A204.1 (cell line): Measurements from ENCODE around the gene ITIH4.

Experiments used
- FAIRE-seq: peaks from 2 replicates; lab custom pipeline; 2012; peaks lifted over from hg19 to GRCh38; lab: Jason Lieb, UNC

The ITIH4 gene

DNA sequence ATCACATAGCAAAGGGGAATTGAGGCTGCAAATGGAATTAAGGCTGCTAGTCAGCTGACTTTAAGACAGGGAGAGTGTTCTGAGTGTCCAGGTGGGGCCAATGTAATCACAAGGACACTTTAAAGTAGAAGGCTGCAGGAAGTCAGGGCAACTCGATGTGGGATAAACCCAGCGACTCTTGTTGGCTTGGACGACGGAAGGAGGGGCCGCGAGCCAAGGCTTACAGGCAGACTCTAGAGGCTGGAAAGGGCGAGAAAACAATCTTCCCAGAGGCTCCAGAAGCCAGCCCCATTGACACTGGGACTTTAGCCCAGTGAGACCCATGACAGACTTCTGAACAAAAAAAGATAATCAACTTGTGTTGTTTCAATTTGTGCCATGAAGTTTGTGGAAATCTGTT, 17.3 kb upstream of the ITIH4 start:
- FAIRE-seq: no peak

DNA sequence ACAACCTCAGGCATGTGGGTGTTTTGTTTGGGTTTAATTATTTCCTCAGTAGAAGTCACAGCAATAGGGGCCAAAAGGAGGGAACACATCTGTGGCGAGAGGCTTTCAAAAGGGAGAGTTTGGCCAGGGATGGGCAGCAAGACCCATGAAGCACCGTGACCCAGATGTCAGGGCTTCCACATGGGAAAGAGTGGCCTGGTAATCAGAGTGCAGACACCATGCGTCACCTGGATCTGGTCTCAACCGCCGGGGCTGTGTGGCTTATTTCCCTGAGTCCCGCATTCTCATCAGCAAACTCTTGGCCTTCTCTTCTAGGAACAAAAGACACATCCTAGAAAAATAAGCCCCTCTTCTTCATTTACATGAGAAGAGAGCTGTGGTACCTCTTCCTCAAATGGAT, 16.8 kb upstream of the ITIH4 start:
- no peak for FAIRE-seq

DNA sequence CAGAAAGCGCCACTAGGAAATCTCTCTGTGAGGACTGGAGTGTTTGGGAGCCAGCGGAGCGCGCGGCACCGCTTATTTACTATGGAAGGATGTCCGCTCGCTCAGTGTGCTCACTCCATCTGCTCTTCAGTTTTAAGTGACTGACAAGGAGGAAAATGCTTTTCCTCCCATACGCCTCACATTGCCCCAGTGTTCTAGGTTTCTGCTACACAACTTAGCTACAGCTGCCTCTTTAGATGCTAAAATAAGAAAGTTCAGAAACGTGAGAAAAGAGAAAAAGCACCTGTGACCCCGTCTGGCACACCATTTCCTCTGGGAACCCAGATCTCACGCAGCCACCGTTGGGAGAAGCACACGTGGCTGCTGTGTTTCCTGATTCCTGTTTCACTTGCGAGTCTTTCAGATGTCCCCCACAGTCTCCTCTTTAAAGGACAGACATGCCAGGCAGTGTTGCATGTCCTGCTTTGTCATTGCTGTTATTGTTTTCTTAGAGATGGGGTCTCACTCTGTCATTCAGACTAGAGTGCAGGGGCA, 16.0 kb upstream of the ITIH4 start:
- no peak for FAIRE-seq

DNA sequence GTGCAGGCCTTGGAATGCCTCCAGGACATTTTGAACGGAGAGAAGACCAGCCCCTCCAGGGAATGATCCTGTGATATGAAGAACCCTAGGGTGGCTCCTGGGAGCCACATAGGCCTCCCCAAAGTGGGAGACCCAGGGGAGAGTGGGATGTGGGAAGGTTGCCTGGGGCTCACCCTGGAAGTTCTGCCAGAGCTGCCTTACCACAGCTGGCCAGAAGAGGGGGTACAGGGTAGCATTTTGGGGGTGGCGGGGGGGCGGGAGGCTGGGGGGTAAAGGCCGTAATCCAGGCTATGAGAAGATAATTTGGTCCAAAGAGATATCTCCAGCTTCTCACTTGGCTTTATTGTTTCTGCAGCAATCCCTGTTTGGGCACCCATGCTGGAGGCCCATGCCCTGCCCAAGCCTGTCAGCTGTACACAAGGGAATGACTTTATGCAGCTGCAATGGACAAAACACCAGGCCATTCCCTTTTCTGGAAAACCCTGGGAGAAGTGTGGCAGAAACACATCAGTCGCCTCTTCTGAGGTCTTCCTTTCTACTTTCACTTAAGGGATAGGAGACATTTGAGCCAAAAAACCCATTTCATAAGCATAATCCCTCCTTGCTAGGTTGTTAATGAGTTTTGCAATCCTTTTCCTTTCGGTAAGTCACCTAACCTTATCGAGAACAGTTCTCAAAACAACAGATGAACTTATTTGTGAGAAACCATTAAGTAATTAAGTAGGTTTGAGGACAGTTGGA, 15.4 kb upstream of the ITIH4 start:
- FAIRE-seq: no peak

DNA sequence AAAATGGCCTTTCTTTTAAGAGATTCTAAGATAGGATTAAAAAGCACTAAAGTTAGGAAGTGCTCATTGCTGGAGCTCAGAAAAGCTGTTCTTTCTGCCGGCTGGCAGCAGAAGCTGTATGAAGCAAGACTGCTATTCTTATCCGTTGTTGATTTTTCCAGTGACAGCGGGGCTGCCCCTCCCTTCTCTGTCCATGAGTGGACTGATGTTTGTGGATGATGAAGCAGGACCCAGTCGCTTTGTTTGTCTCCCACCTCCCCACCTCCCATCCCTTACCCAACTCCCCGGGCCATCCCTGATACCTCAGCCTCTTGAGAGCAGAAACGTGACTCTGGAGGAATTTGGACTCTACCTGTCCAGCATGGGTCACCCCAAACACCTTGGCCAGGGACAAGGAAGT, 14.7 kb upstream of the ITIH4 start:
- no peak for FAIRE-seq

DNA sequence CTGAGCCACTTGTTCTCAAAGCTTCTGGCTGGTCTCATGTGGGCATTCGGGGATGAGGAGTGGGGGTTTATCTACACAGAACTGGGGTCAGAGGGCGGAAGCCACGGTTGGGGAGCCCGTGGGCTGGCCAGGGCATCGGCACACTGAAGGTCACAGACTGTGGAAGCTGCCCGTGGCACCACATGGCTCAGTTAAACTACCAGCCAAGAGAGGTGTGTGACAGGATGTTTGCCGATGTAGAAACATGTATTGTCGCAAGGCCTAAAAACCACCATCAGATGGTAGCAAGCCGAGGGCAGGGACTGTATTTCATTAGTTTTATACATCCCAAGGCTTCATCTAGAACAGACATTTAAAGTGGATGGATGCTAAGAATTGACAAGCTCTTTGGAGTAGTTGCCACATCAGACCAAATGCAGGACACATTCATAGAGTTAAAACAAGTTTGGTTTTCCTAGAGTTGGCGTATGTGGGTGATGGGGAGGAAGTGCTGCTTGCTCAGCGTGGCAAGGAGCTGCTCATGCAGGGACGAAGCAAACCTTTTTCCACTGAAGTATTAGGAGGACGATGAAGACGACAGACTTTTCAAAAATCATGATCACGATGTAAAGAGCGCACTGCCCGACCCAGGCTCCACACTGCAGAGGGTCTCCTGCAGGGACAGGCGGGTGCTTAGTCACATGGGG, 14.0 kb upstream of the ITIH4 start:
- FAIRE-seq: no peak

DNA sequence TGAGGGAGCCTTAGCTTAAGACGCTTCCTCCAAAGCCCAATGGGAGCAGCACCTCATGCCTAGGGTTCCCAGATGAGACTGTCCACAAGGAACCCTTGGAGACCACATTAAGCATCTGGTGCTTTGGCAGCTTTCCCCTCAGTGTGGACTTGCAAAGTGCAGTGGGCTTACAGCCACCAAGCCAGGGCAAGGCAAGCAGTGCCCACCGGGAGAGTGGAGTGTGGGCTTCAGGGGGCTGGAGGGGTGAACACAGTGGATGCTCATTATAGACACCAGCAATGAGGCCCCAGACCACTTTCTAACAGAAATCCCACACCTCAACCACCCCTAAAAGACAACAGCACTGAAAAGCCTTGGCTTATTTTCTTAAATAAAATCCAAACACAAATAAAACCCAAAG, 13.4 kb upstream of the ITIH4 start:
- no peak for FAIRE-seq

DNA sequence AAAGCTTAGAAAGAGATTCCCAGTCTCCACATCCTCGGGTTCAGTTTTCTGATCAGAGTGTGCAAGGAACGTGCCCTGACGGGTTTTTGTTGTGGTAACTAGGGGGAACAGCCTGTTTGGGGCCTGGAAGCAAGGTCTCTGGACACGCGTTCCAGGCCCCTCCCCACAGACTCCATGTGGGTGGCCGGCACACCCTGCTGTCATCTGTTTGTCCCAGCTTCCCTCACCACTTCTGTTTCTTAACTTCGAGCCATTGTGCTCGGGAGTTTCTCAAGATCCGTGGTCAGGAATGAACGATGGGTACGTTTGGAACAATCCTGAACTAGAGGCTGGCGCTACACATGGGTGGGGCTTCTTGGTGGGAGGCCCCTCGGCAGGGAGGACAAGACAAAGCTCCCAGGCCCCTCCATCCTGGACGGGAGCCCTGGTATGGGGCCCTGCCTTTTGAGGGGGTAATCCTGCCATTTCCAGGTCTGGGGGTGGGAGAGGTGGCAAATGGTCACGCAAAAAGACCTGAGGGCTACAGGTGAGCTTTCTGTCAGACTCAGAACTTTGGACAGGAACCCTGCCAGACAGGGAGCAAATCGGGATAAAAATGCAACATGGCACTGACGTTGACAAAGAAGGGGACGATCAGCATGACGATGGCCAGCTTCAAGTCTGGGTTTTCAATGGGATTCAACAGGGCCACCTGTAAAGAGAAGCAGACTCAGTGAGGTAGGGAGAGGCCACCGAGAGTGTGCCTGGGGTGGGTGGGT, 12.8 kb upstream of the ITIH4 start:
- FAIRE-seq: no peak

DNA sequence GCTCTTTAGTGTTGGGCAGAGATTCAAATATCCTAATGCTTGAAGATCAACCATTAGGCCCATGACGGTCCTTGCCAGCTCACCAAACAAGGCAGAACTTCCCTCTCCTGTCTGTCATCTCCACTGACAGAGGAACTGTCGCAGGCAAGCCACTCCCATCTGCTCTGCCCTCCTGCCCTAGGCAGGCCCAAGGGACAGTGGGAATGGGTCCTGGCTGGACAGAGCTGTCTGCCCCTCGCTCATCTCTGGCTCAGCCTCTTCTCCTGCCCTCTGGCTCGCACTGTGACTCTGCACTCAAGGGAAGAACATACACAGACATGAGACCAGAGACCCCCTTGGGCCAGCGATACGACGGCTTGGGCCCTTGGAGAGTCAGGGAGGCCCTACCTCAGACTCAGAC, 12.0 kb upstream of the ITIH4 start:
- FAIRE-seq: no peak

DNA sequence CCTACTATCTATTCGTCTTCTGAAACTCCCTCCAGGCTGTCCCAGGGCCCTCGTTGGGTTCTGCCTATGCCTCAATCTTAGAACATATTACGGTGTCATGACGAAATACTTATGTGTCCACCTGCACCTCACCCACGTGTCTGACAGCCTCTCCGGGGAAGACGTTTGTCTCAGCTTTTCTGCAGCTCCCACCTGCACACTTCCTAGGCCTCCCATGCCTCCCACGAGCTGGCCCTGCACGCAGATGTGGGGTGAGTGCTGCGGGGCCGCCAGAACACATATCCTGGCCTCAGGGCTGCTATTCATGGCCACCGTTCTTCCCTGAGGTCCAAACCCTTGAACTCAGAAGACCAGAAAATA, 11.5 kb upstream of the ITIH4 start:
- FAIRE-seq: no peak

DNA sequence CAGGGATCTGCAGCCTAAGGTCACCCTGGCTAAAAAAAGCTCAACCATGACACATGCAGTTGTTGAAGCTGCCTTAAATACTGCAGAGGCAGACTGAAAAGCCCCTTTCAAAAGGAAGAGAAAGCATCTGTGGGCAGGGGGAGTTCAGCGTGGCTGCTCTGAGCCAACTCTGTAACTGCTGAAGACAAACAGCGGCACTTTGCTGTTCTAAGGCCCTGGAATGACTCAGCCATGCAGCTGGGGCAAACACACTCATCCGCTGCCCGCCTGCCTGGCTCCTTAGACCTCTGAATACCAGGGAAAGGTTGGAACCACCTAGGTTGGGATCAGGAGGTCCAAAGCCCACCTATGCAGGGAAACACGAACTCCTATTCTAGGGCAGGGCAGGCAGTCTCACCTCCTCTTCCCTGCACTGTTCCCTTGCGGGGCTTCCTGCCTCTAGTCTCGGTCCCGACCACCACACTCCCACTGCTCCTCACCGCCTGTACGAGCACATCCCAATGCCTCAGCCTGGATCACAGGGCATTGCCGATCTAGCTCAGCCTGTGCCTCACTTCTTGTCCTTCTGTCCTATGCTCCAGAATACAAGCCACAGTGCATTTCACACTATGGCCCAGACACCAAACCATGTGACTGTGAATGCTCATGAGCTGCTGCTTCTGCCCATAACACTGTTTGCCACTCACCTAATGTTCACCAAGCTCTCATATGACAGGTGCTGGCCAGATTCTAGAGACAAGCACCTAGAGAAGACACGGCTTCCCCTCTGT, 10.9 kb upstream of the ITIH4 start:
- FAIRE-seq: no peak

DNA sequence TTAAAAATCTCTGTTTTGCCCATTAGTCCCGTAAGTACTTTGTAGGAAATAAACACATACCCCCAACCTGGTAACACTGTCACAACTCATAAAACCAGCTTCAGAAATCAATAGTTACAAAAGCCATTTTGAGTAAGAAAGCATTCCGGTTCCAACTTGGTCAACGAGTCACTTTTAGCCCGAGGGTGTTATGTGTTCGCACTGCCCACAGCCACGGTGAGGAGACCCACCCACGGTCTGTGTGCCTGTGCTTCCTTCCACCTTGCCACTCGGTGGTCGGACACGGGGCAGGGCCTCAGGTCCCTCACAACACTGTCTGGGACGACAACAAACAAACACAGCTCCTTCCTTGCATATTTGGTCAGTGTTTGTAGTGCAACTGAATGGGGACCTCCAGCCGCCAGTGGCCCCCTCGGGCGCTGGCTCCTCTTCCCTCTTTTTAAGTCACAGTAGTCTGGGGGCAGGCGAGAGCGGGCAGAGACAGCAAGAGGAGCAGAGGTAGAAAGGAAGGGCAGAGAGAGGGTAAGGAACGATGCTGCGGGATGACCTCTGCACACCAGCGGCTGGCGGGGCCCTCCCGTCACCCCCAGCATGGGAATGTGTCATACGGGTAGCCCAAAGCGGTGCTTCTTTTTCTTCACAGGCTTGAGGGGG, 9.5 kb upstream of the ITIH4 start:
- no peak for FAIRE-seq

DNA sequence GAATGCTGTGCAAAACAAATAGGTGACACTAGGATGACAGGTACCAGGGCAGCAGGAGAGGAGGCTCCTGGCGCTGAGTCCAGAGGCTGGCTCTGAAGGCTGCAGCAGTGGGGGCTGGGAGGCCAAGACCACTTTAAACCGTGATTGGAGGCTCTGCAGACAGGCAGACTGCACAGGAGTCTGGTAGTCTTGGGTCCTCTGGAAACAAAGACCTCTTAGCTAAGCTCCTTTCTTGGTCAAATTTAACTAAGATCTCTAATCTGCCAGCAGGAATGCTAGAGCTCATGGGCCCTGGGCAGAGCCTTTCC, 8.8 kb upstream of the ITIH4 start:
- FAIRE-seq: no peak

DNA sequence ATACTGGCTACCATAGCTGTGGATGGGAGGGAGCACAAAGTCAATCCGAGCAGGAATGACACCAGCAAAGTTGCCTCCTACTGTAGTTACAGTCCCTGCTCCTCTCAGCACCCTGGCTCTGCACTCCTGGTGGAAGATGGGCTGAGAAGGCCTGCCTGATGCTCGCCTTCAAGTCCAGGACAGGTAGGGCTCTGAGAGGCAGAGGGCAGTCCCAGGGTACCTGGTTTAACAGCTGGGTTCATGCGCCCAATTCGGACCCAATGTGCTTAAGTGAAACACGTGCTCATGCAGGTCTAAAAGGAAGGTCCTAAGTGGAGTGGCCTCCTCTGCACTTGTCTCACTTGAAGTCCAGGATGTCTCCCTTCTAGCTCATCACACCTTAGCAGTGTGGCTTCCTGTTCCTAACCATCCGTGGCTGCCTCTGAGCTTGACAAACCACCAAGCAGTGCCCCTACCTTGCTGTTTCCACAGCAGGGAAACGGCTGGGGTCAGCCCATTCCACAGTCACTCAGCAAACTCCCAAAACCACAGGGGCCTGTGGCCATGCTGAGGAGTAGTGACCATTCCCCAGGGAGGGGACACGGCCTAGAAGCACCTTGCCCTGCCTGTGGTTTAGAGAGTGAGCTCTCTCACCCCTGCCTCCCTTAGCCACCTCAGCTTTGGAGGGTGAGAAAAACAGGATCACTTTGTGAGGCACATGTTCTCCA, 8.2 kb upstream of the ITIH4 start:
- FAIRE-seq: no peak

DNA sequence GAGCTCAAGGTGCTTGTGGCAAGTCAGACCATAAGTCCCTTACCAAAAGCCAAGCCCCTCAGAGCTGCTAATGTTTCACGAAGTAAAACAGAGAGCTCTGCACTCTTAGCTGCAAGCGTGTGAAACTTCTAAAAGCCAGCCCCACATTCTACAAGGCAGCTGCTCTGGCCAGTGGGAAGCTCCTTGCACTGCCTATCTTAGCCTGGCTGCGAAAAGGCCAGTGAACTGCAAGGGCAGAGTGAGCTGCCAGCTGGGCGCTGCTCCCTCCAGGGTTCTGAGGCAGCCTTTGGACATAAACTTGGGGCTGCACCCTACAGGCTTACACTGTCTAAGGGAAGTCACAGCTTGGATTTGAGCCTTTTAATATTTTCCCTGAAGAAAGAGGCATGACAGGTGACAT, 6.5 kb upstream of the ITIH4 start:
- FAIRE-seq: no peak

DNA sequence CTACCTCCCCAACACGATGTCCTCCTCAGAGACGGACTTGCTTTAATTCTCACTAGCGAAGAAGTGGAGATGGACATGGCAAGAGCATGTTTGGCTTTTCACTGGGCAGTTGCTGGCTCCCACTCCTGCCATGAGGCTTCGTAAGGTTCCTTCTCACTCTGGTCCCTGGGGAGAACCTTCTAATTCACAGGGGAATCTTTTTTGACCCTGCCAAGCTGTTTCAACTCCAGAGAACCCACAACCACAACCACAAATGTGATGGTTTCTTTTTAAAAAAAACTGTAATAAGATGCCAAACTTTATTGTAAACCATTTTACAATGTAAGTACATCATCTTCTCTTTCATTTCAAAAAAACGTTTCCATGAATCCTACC, 6.0 kb upstream of the ITIH4 start:
- FAIRE-seq: no peak

DNA sequence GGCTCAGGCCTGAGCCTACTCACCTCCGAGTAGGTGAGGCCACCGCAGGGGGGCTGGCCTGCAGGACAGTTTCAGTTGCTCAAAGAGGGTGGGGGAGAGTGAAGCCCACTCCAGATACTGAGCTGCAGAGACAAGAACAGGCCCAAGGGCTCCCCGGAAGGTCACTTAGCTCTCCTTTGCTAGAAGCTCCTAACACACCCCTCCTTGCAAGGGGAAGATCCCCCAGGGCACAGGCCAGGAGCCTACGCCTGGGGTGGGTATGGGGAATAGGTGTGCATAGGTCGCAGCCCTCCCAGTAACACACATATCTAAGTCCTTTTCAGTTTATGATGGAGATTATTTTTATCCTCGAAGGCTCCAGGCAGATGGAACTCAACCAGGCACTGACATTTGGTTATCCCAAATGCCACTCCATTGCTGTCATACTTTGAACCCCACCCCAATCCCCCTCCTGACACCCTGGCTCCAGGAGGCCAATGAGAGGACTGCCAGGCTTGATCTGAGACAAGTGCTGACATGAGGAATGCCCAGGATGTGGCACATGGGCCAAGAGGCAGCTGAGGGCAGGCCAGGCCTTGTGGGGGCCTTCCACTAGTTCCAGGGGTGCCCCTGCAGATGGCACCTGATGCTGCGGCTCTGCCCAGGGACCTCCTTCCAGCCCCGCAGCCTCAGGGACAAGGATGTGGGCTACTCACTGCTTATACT, 5.4 kb upstream of the ITIH4 start:
- FAIRE-seq: no peak

DNA sequence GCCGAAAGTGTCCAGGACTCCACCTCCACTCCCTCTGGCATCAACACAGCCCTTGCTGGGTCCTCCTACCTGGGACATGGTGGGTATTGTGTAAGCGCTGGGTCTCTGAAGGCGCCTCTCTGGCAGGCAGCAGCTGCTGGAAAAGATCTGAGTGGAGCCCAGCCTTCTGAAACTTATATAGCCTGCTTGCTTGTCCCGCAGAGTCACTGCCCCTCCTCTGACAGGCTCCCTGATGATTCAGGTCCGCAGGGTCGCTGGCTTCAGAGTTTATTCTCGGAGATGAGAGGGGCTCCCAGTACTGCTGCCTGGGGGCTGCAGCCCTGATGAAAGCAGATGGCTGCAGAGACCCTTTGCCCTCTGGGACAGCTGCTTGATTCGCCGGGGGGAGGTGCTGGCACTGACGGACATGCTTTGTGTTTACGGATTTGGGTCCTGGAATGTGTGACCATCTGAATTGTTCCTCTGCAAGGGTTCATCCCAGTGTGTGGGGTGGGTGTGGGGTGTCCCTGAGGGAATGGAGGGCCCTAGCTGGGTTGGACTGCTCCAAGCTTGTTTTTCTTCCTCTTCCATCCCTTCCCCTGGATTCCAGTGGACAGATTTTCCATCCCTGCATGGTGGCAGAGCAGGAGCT, 4.5 kb upstream of the ITIH4 start, which contains the start of gene MUSTN1:
TSS of gene MUSTN1 (minus strand) at position 149 of the 631 bp plus-strand sequence. CDS start at position 78, 71 bp downstream.
- FAIRE-seq: no peak

DNA sequence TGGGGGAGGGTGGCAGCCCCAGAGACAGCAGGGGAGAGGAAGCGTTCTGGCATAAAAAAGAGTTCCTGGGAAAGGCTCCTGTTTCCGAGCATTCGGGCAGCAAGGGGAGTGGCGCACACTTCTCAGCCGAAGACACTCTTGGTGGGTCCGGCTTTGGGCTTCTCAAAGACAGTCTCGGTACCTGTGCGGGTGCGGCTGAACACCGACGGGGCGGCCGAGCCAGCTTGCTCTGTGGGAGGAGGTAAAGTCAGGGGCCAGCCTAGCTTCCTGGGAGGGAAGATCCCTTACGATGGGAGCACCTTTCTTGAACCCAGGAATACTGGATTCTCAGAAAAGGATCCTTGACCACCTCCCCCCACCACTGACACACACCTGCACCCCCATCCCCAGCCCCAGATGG, 2.7 kb upstream of the ITIH4 start:
- FAIRE-seq: no peak
